CD4-positive, CD25-positive, alpha-beta regulatory T cell (primary cell): ENCODE data around the gene LAMA3. TPM values are rescaled to one million over a fixed set of nuclear protein-coding genes. Genes with fewer than 3 reads are reported as not detected.
A peak's percentile ranks its signal among the peaks of the same experiment; 100 is the strongest.

Experiments
- ATAC-seq, 2 donors: fragments of 150-1000 bp; cut with Tn5 transposase; one replicate each; pipeline ENCODE4 v1.10.0; 2021; ENCODE audit warnings: low read depth in 2 of 2, moderate number of reproducible peaks in 2 of 2, moderate library complexity in 1 of 2
- DNase-seq, 3 donors: peaks; one replicate each; pipeline versions ENCODE4 v3.0.0 to v3.0.0-alpha.2; 2012 to 2022; ENCODE audit warnings: mixed read lengths in 1 of 3
- H3K27ac ChIP-seq: one replicate; pipeline ENCODE4 v1.7.0; 2013; ENCODE audit warnings: mild to moderate bottlenecking, low read length; ENCODE audit not compliant: insufficient read depth, poor library complexity, severe bottlenecking
- H3K27me3 ChIP-seq: one replicate; pipeline ENCODE4 v1.7.0; 2013; ENCODE audit warnings: low read length; ENCODE audit not compliant: control insufficient read depth, insufficient read depth
- H3K36me3 ChIP-seq: one replicate; pipeline ENCODE4 v1.7.0; 2013; ENCODE audit warnings: mild to moderate bottlenecking, low read length, moderate library complexity; ENCODE audit not compliant: control insufficient read depth, insufficient read depth
- H3K4me1 ChIP-seq: 2 replicates; pipeline ENCODE4 v1.7.0; 2013; ENCODE audit warnings: mild to moderate bottlenecking, low read length; ENCODE audit not compliant: insufficient read depth, control insufficient read depth, poor library complexity, severe bottlenecking
- H3K4me3 ChIP-seq: one replicate; pipeline ENCODE4 v1.7.0; 2013; ENCODE audit warnings: low read depth, mild to moderate bottlenecking, low read length, moderate library complexity
- H3K9me3 ChIP-seq, 2 experiments: 1 replicate in 1 of 2; 2 replicates in 1 of 2; pipeline ENCODE4 v1.7.0; 2013; ENCODE audit warnings: low read length in 2 of 2, mild to moderate bottlenecking in 1 of 2, moderate library complexity in 1 of 2; ENCODE audit not compliant: control insufficient read depth in 2 of 2
- H3K27ac Mint-ChIP-seq, 3 donors: one replicate each; pipeline ENCODE4 v1.8.0; 2020 to 2022; ENCODE audit warnings: mild to moderate bottlenecking in 3 of 3, mixed read lengths in 3 of 3, moderate library complexity in 2 of 3
- H3K27me3 Mint-ChIP-seq: one replicate; pipeline ENCODE4 v1.8.0; 2022; ENCODE audit warnings: mild to moderate bottlenecking, mixed read lengths
- H3K36me3 Mint-ChIP-seq: one replicate; pipeline ENCODE4 v1.8.0; 2020; ENCODE audit warnings: mixed read lengths
- H3K4me1 Mint-ChIP-seq, 4 donors: one replicate each; pipeline ENCODE4 v1.8.0; 2020 to 2022; ENCODE audit warnings: mixed read lengths in 4 of 4, mild to moderate bottlenecking in 1 of 4
- H3K4me3 Mint-ChIP-seq, 4 donors: one replicate each; pipeline ENCODE4 v1.8.0; 2020 to 2022; ENCODE audit warnings: mild to moderate bottlenecking in 4 of 4, mixed read lengths in 4 of 4, moderate library complexity in 3 of 4
- H3K9me3 Mint-ChIP-seq, 7 donors: one replicate each; pipeline ENCODE4 v1.8.0; 2020 to 2022; ENCODE audit warnings: mixed read lengths in 7 of 7, mild to moderate bottlenecking in 3 of 7, moderate library complexity in 2 of 7
- polyA plus RNA-seq, 4 donors: library from polyadenylated mRNA; unstranded; fragments of 300-500 nt; fragmentation: Illumina TruSeq; gene quantifications; one replicate each; pipeline ENCODE4 v1.2.3, GENCODE V29; 2021
- total RNA-seq: library from RNA; stranded (reverse); gene quantifications from one replicate; pipeline ENCODE4 v1.2.3, GENCODE V29; 2022

The LAMA3 gene
- total and polyA plus RNA-seq, 5 donors from 2014 or later = 0.31 TPM; not detected in 4

DNA sequence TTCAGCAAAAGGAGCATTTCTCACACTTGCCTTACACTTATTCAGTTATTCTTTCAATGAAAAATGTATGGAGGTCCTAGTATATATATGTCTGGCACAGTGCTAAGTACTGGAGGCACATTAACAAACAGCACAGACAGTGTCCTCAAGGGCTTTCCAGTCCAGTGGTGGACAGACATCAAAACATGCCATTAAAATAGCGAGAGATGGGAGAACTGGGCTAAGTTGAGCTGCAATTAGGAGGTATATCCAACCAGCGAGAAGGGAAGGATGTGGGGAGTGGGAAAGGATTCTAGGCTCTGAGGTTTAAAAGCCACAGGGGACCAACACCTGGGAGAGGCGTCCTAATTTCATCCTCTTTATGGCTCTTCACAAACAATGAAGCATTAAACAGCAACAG, 197.8 kb downstream of the LAMA3 start:
- Histone ChIP-seq H3K36me3 (no peaks in the 10 kb centered on the region), H3K9me3 (no peaks in the 10 kb centered on the region), H3K4me1 (peaks cover 10% of the 10 kb centered on the region), H3K4me3 (no peak overlapping the region), H3K27me3 (no peaks in the 10 kb centered on the region), H3K27ac (no peak overlapping the region)
- Mint-ChIP-seq H3K9me3 (peaks cover 0 to 1% (median 0%) of the 10 kb centered on the region in 7 donors), H3K36me3 (no peaks in the 10 kb centered on the region), H3K27me3 (peaks cover 5% of the 10 kb centered on the region), H3K4me1 (peaks cover 10 to 26% (median 19%) of the 10 kb centered on the region in 4 donors), H3K4me3 (no peak overlapping the region), H3K27ac (peak overlapping the region in 1 of 3 donors; percentile 14)
- ATAC-seq (no peak), DNase-seq (no peak)

GRCh38 chr18:23887493-23887892, 198.2 kb downstream of the LAMA3 start:
- H3K27me3 ChIP-seq = no peaks in the 10 kb centered on the region
- Mint-ChIP-seq H3K36me3 (no peaks in the 10 kb centered on the region), H3K27ac (peak overlapping the region in 1 of 3 donors; percentile 54), H3K4me1 (peaks cover 10 to 26% (median 19%) of the 10 kb centered on the region in 4 donors), H3K27me3 (peaks cover 5% of the 10 kb centered on the region), H3K4me3 (no peak overlapping the region), H3K9me3 (peaks cover 0 to 1% (median 0%) of the 10 kb centered on the region in 7 donors)
- H3K4me3 ChIP-seq = no peak overlapping the region
- peaks cover 10% of the 10 kb centered on the region for H3K4me1 ChIP-seq
- DNase-seq = no peak
- ATAC-seq = no peak
- no peaks in the 10 kb centered on the region for H3K9me3 ChIP-seq
- H3K27ac ChIP-seq = no peak overlapping the region
- H3K36me3 ChIP-seq = no peaks in the 10 kb centered on the region

DNA sequence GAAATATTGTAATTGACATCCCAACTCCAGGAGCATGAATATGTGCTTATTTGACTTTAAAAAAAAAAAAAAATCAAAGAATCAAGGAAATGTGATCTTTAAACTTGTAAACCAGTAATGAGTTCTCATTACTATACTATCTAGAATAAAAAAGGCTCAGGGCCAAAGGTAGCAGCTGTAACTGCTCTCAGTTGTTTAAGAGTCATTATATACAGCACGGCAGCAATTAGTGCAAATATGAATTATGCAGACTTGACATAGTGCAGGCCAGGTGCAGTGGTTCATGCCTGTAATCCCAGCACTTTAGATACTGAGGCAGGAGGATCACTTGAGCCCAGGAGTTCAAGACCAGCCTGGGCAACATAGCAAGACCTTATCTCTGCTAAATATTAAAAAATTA, 199.6 kb downstream of the LAMA3 start:
- DNase-seq = no peak
- Mint-ChIP-seq H3K9me3 (peaks cover 0 to 3% (median 0%) of the 10 kb centered on the region in 7 donors), H3K4me3 (no peak overlapping the region), H3K36me3 (no peaks in the 10 kb centered on the region), H3K27me3 (peaks cover 8% of the 10 kb centered on the region), H3K27ac (no peak overlapping the region), H3K4me1 (peaks cover 10 to 24% (median 19%) of the 10 kb centered on the region in 4 donors)
- Histone ChIP-seq H3K36me3 (no peaks in the 10 kb centered on the region), H3K4me3 (no peak overlapping the region), H3K27ac (no peak overlapping the region), H3K27me3 (no peaks in the 10 kb centered on the region), H3K4me1 (peaks cover 10% of the 10 kb centered on the region), H3K9me3 (no peaks in the 10 kb centered on the region)
- ATAC-seq = no peak

DNA sequence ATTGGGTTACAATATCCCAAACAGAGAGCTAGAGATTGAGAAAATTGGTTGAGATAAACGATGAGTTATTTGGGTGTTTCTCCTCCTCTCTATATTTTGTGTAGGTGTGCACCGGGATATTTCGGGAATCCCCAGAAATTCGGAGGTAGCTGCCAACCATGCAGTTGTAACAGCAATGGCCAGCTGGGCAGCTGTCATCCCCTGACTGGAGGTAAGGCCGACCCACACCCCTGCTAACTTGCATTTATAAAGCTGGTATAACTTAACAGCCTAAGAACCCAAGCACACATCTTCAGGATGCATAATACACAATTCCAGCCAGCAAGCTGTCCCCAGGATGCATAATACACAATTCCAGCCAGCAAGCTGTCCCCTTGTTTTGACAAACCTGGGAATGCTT, 200.7 kb downstream of the LAMA3 start:
- Mint-ChIP-seq H3K27me3 (peaks cover 9% of the 10 kb centered on the region), H3K27ac (no peak overlapping the region), H3K9me3 (peaks cover 0 to 3% (median 0%) of the 10 kb centered on the region in 7 donors), H3K4me3 (no peak overlapping the region), H3K36me3 (no peaks in the 10 kb centered on the region), H3K4me1 (peaks cover 10 to 17% (median 14%) of the 10 kb centered on the region in 4 donors)
- Histone ChIP-seq H3K9me3 (no peaks in the 10 kb centered on the region), H3K4me3 (no peak overlapping the region), H3K36me3 (no peaks in the 10 kb centered on the region), H3K27me3 (no peaks in the 10 kb centered on the region), H3K4me1 (peaks cover 10% of the 10 kb centered on the region), H3K27ac (no peak overlapping the region)
- no peak for DNase-seq
- ATAC-seq = no peak

DNA sequence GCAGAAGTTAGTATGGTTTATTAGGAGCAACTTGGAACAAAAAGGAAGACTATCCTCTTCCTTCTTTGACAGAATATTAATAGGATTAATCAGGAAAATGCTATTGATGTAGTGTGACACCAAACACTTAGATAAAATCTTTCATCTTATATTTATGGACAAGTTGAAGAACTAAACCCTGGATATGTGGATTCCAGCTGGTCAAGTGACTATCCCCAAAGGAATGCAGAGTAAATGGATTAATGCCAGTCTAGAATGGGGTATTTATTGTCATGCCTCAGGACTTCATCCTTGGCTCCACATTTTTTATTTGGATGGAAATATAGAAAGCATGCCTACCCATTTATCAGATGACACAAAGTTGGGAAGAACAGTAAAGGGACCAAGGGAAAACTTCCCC, 201.3 kb downstream of the LAMA3 start:
- H3K36me3 ChIP-seq = no peaks in the 10 kb centered on the region
- no peaks in the 10 kb centered on the region for H3K27me3 ChIP-seq
- no peak overlapping the region for H3K4me3 Mint-ChIP-seq
- H3K9me3 Mint-ChIP-seq = peaks cover 0 to 3% (median 0%) of the 10 kb centered on the region in 7 donors
- peaks cover 5 to 12% (median 10%) of the 10 kb centered on the region in 4 donors for H3K4me1 Mint-ChIP-seq
- H3K27me3 Mint-ChIP-seq = peaks cover 9% of the 10 kb centered on the region
- ATAC-seq (no peak), DNase-seq (no peak)
- H3K4me3 ChIP-seq = no peak overlapping the region
- no peaks in the 10 kb centered on the region for H3K36me3 Mint-ChIP-seq
- H3K27ac ChIP-seq = no peak overlapping the region
- H3K9me3 ChIP-seq = no peaks in the 10 kb centered on the region
- H3K4me1 ChIP-seq = peaks cover 7% of the 10 kb centered on the region
- H3K27ac Mint-ChIP-seq = no peak overlapping the region

- no peaks in the 10 kb centered on the region for H3K36me3 Mint-ChIP-seq
- ATAC-seq = no peak
- peaks cover 4% of the 10 kb centered on the region for H3K27me3 Mint-ChIP-seq
- H3K4me3 ChIP-seq = no peak overlapping the region
- DNase-seq = no peak
- peaks cover 0 to 3% (median 0%) of the 10 kb centered on the region in 4 donors for H3K4me1 Mint-ChIP-seq
- peaks cover 0 to 3% (median 0%) of the 10 kb centered on the region in 7 donors for H3K9me3 Mint-ChIP-seq
- peaks cover 6% of the 10 kb centered on the region for H3K27me3 ChIP-seq
- H3K27ac ChIP-seq = no peak overlapping the region
- H3K36me3 ChIP-seq = no peaks in the 10 kb centered on the region
- H3K4me3 Mint-ChIP-seq = no peak overlapping the region
- H3K4me1 ChIP-seq = no peaks in the 10 kb centered on the region
- H3K27ac Mint-ChIP-seq = no peak overlapping the region
- H3K9me3 ChIP-seq = no peaks in the 10 kb centered on the region
Measured at GRCh38 chr18:23893653-23894052, 204.4 kb downstream of the LAMA3 start.

GRCh38 chr18:23894661-23895175, 205.5 kb downstream of the LAMA3 start:
- DNase-seq (no peak), ATAC-seq (no peak)
- no peaks in the 10 kb centered on the region for H3K4me1 ChIP-seq
- Mint-ChIP-seq H3K27me3 (peaks cover 4% of the 10 kb centered on the region), H3K4me1 (peaks cover 0 to 3% (median 0%) of the 10 kb centered on the region in 4 donors), H3K27ac (no peak overlapping the region), H3K9me3 (peaks cover 0 to 3% (median 0%) of the 10 kb centered on the region in 7 donors), H3K36me3 (no peaks in the 10 kb centered on the region), H3K4me3 (no peak overlapping the region)
- H3K4me3 ChIP-seq = no peak overlapping the region
- peaks cover 6% of the 10 kb centered on the region for H3K27me3 ChIP-seq
- no peaks in the 10 kb centered on the region for H3K36me3 ChIP-seq
- no peaks in the 10 kb centered on the region for H3K9me3 ChIP-seq
- no peak overlapping the region for H3K27ac ChIP-seq

DNA sequence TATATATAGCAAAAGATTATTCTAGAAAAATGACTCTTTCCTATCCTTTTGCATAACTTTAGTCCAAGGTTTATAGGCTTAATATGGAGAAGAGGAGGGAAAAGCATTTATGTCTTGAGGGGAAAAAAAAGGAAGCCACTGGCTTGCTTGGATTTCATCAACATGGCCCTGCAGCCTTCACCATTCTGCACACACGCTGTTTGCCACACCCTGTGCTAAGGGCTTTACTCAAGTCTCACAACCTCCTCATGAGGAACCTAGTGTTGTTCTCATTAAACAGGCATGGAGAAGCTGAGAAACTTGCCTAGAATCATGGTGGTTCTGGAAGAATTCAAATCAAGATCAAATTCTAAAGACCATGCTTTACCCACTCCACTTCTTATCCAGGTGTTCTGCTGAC, 208.0 kb downstream of the LAMA3 start:
- Histone ChIP-seq H3K36me3 (no peaks in the 10 kb centered on the region), H3K4me1 (no peaks in the 10 kb centered on the region), H3K9me3 (no peaks in the 10 kb centered on the region), H3K27ac (no peak overlapping the region), H3K27me3 (peaks cover 6% of the 10 kb centered on the region), H3K4me3 (no peak overlapping the region)
- Mint-ChIP-seq H3K4me3 (no peak overlapping the region), H3K27me3 (peaks cover 4% of the 10 kb centered on the region), H3K9me3 (peaks cover 0 to 3% (median 0%) of the 10 kb centered on the region in 7 donors), H3K36me3 (no peaks in the 10 kb centered on the region), H3K4me1 (peaks cover 0 to 4% (median 0%) of the 10 kb centered on the region in 4 donors), H3K27ac (no peak overlapping the region)
- no peak for ATAC-seq
- no peak for DNase-seq
